ENCODE measurements around the gene AFF1.

DNA sequence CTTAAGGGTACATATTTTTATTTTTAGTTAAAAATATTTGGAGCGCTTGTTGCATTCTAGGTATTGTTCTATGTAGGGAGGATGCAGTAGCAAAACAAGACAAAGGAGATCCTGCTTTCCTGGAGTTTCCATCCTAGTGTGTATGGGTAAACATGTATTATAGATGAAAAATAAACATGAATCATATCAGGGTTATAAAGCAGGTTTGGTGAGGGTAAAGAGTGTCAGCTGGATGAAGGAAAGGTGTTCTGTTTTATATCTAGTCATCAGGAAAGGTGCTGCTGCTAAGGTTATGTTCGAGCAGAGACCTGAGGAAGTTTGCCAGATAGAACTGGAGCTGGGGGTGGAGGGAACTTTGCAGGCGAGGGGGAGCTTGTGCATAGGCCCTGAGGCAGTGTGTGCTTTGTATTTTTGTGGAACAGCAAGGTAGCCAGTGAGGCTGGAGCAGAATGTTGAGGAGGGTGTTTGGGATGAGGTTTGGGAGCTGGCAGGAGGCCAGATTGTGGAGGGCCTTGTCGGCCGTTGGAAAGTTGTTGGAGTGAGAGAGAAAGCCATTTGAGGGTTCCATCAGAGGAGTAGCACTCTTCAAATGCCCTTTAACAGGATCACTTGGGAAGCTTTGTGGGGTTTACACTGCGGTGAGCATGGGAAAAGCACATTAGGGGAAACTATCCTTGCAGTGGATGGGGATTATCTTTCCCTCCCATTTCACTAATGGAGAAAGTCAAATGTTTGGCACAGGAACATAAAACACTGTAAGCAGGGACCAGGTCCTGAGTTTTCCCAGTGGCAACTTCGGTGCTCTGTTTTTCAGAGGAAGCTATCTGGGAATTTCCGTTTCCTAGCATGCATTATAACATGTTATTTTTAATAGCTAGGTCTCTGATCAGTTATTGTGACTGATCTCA, 35.9 kb downstream of the AFF1 start:
- no peak for TF ChIP-seq TAF1 (IDR thresholded peaks at IDR 0.05; ENCODE audit: borderline replicate concordance, insufficient read depth, low read length)
- TF ChIP-seq, protein P1, sequence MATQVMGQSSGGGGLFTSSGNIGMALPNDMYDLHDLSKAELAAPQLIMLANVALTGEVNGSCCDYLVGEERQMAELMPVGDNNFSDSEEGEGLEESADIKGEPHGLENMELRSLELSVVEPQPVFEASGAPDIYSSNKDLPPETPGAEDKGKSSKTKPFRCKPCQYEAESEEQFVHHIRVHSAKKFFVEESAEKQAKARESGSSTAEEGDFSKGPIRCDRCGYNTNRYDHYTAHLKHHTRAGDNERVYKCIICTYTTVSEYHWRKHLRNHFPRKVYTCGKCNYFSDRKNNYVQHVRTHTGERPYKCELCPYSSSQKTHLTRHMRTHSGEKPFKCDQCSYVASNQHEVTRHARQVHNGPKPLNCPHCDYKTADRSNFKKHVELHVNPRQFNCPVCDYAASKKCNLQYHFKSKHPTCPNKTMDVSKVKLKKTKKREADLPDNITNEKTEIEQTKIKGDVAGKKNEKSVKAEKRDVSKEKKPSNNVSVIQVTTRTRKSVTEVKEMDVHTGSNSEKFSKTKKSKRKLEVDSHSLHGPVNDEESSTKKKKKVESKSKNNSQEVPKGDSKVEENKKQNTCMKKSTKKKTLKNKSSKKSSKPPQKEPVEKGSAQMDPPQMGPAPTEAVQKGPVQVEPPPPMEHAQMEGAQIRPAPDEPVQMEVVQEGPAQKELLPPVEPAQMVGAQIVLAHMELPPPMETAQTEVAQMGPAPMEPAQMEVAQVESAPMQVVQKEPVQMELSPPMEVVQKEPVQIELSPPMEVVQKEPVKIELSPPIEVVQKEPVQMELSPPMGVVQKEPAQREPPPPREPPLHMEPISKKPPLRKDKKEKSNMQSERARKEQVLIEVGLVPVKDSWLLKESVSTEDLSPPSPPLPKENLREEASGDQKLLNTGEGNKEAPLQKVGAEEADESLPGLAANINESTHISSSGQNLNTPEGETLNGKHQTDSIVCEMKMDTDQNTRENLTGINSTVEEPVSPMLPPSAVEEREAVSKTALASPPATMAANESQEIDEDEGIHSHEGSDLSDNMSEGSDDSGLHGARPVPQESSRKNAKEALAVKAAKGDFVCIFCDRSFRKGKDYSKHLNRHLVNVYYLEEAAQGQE (IDR thresholded peaks at IDR 0.05; ENCODE audit: insufficient read depth in 1 of 2, low read depth in 2 of 2, low read length in 2 of 2) = no peak

Data from PFSK-1 (cell line).